Astrocyte of the spinal cord (primary cell): ENCODE results near the gene MACROD2.

ENCODE experiments used
- DNase-seq: peaks from one replicate; pipeline ENCODE4 v3.0.0; 2011; ENCODE audit warnings: low read depth, low spot score
- H3K4me3 ChIP-seq: 2 replicates; pipeline ENCODE4 v1.5.1; 2011; ENCODE audit warnings: low read depth, mild to moderate bottlenecking, low read length, moderate library complexity
- in situ Hi-C: cut with HindIII; loops from 2 replicates; pipeline ENCODE4 v1.10.0; 2017; ENCODE audit warnings: low sequenced_read_pairs
- TF ChIP-seq, protein P1 (sequence below): IDR thresholded peaks from 2 replicates; pipeline ENCODE4 v1.5.1; 2012; ENCODE audit warnings: low read depth, mild to moderate bottlenecking, low read length, inconsistent platforms

MACROD2 gene

DNA sequence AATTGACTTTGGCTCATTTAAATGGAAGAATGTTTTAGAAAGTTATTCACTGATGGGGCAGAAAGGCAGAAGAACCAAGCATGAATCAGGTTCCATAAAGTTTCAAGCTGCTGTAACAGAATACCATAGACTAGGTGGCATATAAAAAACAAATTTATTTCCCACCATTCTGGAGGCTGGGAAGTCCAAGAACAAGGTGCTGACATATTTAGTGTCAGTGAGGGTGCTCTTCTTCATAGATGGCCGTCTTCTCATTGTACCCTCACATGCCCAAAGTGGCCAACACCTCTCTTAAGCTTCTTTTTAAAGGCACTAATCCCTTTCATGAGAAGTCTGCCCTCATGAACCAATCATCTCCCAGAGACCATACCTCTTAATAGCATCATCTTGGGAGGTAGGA lies 902.3 kb downstream of the MACROD2 start:
- TF ChIP-seq, protein P1, sequence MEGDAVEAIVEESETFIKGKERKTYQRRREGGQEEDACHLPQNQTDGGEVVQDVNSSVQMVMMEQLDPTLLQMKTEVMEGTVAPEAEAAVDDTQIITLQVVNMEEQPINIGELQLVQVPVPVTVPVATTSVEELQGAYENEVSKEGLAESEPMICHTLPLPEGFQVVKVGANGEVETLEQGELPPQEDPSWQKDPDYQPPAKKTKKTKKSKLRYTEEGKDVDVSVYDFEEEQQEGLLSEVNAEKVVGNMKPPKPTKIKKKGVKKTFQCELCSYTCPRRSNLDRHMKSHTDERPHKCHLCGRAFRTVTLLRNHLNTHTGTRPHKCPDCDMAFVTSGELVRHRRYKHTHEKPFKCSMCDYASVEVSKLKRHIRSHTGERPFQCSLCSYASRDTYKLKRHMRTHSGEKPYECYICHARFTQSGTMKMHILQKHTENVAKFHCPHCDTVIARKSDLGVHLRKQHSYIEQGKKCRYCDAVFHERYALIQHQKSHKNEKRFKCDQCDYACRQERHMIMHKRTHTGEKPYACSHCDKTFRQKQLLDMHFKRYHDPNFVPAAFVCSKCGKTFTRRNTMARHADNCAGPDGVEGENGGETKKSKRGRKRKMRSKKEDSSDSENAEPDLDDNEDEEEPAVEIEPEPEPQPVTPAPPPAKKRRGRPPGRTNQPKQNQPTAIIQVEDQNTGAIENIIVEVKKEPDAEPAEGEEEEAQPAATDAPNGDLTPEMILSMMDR, result no peak
- H3K4me3 ChIP-seq, result no peak overlapping the region
- DNase-seq, result no peak
- in situ Hi-C loops, result no loop called here

DNA sequence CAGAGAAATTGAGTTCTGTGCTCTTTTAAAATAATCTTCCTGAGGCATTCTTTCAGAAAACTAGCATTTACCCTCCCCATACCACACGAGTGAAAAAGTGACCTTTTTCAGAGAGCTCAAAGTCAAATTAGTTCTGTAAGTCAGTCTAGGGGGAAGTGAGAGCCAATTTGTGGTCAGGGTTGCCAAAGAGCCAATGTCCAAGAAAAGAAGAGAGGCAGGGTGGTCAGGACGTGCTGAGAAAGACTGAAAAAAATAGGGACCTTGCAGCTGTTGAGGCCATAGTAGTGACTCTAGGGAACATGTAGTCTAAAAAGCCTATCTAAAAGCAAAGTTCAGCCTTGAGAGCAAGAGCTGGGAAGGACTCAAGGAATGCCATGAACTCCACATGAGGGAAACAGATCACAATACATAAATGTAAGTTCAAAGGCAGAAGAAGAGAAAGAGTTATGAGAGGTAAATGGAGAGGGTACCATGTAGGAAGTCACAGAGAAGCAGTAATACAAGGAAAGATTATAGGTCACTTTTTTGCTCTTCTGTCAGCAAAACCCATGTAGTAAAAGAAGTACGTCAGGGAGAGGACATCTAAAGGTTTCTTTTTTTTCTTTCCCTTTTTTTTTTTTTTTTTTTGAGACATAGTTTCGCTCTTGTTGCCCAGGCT lies 907.2 kb downstream of the MACROD2 start:
- in situ Hi-C loops, result no loop called here
- no peak overlapping the region for H3K4me3 ChIP-seq
- no peak for DNase-seq
- TF ChIP-seq, protein P1, result no peak

DNA sequence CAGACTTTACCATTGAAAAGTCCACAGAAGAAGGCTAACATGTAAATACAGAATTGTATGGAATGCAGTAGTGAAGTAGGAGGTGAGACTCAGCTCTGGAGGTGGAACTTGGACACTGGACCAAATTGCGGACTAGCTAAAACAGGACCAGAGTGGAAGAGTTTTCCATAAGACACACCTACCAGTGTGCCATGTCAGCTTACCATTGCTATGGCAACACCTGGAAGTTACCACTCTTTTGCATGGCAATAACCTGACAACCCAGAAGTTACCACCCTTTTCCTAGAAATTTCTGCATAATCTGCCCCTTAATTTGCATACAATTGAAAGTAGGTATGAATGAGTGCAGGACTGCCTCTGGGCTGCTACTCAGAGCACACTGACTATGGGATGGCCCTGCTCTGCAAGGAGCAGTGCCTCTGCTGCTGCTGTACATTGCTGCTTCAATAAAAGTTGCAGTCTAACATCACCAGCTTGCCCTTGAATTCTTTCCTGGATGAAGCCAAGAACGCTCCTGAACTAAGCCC lies 911.7 kb downstream of the MACROD2 start:
- DNase-seq, result no peak
- TF ChIP-seq, protein P1, result no peak
- H3K4me3 ChIP-seq, result no peak overlapping the region
- in situ Hi-C loops, result no loop called here

DNA sequence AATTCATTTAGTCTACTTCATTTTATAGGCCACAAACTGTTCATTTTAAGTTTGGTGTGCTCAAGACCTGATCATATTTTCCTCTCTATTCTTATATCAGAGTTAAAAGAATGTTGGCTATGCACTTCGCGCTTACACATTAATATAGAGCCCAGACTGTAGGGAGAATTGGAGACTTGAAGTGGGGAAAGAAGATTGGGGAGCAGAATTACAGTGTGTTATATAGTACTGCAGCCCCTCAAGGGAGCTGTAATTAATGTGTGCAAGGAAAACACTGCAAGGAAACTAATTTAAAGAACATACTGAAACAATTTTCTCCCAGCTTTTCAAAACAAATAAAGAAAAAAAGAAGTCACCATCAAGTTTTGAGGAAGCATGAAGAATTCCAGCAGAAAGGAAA lies 914.8 kb downstream of the MACROD2 start:
- TF ChIP-seq, protein P1, result no peak
- H3K4me3 ChIP-seq, result no peak overlapping the region
- DNase-seq, result no peak
- in situ Hi-C loops, result no loop called here

DNA sequence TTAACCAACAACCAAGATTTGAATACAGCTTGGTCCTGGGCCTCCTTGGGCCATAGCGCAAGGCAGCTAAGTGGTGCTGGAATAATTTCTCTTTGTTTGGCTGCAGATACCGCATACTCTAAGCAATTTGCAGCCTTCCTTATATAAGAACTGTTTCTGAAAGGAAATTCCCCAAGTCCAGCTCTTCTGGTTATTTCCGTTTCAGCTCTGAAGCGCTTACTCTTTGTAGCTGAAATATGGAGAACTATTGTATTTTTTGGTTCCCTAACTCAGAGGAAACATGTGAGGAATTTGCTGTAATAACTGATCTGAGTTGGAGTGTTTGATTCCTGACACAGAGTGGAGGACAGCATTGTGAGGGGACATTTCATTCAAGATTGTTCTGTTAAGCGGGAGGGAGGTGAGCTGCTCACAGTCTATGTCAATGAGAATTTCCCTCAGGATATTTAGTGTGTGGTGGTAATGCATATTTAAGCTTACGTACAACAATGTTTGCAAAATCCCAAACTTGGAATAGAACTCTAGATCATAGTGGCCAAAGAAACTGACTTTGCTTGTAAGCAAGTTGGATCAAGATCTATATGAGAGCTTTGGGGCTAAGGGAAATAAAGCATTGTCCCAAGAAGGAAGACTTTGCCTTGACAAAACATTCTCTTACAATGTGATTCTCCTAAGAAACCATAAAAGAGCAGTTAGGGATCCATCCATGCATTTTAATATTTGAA lies 918.7 kb downstream of the MACROD2 start:
- TF ChIP-seq, protein P1, result no peak
- no peak overlapping the region for H3K4me3 ChIP-seq
- DNase-seq, result no peak

DNA sequence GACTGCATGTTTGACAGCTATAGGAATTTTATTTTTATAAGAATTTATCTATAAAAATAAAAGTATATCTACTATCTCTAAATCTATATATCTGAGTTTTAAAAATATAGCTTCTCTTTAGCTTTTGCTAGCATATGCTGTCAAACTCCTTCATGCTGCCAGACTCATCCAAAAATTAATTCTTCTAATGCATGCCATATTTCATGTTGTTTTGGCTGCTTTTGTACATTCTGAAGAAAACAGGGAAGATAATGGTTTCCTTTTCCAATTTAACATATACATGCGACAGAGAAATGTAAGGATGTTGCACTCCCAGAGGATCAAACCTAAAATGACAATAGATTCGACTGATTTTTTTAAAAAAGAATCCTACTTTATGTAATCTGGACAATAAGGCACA lies 919.3 kb downstream of the MACROD2 start:
- in situ Hi-C loops, result no loop called here
- DNase-seq, result no peak
- TF ChIP-seq, protein P1, result no peak
- H3K4me3 ChIP-seq, result no peak overlapping the region

More for the DNA sequence above, 918.7 kb downstream of the MACROD2 start:
- in situ Hi-C loops, result no loop called here
